CD4-positive, alpha-beta T cell treated with Interleukin-2 at 100 ng/mL for 4 hours (primary cell): Measurements from ENCODE around the gene TFAP2A.

ENCODE experiments used
- DNase-seq: peaks from one replicate; pipeline ENCODE4 v3.0.0-alpha.2; 2020; ENCODE audit warnings: low spot score

The TFAP2A gene

DNA sequence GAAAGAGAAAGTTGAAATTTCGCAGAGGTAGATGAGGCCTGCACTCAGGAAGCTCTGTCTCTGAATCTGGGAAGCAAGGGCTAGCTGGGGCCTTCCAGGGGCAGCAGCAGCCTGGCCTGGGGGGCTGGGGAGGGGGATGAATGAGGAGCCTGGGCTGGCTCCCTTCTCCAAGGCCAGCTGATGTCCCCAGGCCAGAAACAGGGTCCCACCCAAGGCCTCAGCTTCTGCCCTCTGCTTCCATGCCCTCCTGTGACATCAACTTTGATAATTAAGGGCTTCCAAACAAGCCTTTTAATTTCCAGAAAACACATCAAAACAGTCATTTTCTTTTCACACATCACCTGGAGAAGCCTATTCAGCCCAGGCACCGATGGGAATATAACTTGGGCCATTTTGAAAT is 15.4 kb downstream of the TFAP2A start:
- no peak for DNase-seq

GRCh38 chr6:10398446-10399218 is 16.2 kb downstream of the TFAP2A start:
- no peak for DNase-seq

GRCh38 chr6:10397756-10398445 is 17.0 kb downstream of the TFAP2A start:
- no peak for DNase-seq

DNA sequence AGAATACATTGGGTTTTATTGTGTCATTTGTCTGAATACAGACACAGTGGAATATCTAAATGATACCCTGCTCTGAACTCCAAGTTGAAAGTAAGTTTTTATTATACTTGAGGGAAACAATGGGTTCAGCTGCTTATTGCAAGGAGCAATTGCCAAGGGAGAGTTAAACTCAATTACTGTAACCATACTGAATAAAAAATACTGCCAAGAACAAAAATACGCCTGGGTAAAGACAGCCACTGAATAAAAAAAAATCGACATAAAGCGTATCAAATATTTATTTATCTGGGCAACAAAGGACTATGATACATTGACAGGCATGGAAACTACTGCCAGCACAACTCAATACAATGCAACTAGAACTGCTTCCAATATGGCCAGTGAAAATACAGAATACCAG is 18.1 kb downstream of the TFAP2A start:
- DNase-seq, result no peak

DNA sequence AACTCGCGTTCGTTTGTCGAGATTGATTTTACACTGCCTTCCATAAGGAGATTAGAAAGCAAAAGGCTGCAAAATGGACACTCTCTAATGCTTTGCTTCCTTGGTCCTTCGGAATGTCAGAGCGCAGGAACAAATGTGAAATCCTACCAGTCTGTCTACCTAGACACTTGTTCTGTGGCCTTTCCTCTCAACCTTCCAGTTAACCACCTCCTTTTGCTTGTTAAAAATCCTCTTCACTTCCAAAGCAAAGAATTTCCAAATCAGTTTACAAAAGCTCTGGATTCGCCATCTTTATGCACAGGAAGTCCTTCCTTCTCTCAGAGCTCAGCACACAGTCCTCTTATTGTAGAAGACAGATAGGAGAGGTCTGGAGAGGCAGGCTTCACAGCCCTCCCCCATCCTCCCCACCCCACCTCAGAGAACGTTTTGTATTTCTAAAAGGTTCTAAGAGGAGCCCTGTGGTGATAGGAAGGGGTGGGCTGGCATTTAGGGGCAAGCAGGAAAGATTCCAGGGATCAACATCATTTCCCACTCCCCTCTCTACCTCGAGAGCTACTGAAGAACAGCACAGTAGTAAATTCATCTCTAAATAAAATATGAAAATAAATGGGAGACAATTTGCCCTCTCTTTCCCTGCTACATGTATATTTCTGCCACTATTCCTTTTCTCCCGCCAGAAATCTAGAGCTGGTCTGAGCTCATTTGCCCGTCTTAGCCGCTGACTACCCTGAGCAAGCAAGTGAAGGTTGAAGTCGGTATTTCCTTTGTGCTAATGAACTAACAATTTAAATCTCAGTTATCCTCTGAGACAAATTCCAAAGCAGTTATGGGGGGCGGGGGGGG is 18.9 kb downstream of the TFAP2A start:
- DNase-seq, result no peak

- DNase-seq, result no peak
Measured at GRCh38 chr6:10395171-10395703, 19.6 kb downstream of the TFAP2A start.

GRCh38 chr6:10393544-10394225 is 21.2 kb downstream of the TFAP2A start:
- DNase-seq, result no peak

DNA sequence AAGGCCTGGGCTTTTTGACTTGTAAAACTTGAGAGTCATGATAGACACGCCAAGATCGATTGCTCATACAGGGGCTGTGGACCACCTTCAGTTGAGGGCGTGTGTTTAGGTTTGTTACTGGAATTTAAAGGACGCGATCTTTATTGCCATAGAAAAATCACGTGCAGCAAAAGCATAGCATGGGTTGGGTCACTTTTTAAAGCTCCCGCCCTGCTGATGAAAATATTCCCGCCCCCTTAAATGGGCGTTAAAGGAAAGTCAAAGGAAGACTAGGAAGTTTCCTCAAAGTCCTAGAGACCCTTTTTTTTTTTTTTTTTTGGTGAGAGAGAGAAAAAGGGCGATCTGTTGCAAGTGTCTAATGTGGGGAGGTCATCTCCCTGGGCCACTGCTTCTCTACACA is 23.1 kb downstream of the TFAP2A start:
- no peak for DNase-seq

DNA sequence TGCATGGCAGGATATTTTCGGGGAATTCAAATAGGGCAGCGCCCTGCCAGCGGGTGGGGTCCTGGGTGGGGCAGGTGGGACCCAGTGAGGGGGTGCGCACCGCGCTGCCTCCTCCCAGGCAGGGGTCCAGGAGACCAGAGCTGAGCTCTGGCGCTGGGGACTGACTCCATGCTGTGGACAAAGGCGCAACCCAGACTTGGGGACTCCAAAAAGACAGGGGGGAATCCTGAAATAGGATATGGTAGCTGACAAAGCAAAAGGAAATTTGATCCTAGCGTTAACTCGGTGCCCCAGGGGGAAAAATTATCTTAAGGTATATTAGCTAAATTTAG is 23.6 kb downstream of the TFAP2A start:
- no peak for DNase-seq

DNA sequence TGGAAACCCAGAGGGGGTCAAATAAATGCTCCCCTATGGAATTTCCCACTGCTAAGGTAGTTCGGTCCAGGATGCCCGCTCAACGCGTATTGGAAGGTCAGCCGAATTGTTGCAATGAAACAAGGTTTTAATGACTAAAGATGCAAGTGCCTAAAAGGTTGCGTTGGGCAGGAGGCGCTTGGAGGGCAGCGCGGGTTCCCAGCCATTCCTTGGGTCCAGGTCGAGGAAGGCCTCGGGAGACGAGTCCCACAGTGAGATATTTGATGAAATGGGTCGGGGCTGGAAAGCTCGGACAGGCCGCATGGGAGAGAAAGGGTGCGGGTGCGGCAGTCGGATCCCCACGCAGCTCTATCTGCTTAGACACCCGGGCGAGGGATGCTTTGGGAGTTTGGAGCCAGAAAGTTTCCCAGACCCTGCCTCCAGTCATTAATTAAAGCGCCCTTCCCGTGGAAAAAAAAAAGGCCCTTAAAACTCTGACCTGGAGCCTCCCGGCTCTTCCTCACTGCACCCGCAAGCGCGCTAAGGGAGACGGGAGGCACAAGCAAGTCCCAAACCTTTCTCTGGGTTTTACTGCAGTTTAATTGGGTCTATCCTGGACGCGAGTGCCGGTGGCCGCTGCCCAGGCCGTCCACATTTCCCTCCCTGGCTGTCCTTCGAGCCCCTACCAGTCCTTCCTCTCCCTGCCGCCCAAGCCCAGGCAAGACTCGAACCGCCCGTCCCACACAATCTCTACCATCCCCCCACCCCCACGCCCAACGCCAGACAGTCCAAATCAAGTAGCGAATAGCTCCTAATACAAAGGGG is 24.2 kb downstream of the TFAP2A start:
- no peak for DNase-seq

DNA sequence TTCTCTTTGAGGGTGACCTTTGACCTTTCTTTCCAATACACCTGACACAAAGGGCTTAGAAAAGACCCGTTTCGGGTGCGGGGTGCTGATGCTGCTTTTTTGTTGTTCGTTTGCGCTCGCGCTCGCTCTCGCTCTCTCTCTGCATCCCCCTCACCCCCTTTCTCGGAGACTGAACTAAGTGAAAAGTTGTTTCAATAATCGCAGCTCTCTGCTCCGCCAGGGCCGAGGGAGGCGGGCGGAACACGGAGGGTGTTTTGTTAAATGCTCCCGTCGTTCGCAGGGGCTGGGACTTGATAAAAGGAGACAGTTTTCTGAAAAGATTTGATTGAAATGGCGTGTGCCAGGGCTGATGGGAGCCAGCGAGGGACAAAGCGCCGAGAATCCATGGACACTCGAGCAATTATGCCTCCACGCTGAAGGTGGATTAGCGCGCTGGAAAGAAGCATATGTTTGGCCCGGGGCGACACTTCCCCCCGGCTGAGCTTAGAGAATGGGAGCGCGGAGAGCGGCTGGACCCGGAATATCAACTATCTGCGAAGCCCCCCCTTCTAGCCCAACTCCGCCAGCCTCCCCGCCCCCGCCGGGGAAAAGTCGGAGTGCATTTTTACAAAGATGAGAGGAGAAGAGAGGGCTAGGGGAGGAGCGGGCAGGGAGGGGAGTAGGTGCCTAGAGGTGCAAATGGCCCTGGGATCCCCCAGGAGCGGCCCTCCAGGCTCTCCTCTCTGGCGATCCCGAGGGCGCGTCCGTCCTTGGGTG is 25.0 kb downstream of the TFAP2A start:
- no peak for DNase-seq

DNA sequence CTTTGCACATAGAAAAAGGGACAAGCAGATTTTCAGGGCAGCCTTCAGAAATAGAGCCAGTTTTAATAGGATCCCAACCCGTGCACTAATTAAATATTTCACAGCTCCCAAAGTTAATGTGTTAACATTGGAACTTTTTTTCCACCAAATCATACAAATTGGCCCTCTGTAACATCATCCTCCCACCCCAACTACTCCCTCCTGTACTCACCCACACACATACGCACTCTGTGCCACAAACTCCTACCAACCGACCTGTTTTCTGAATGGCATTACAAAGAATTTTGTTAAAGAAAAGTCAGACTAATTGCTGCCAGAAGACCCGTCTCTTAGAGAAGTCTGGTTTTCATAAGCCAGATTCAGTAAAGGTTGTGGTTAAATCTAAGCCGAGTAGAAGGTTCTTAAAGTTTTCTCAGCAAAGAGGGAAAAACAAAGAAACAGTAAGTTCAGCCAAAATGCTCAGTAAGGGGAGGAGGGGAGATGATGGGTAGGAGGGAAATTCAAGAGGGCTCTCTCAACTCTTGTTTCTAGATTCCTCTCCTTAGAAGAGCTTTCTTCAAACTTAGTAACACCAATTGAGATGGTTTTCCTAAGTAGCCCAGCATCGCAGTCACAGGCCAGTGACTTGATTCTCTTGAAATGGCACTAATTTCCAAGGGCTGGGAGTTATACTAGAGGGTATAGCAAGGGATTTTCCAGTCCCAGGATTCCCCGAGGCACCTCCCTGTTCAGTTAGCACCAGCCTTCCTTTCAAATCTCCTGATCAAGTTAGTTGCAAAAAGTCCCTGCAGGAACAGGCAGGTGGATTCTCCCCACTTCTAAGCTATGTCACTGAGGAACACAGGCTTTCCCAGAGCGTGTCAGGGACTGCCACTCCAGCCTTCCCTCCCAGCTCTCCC is 27.9 kb downstream of the TFAP2A start:
- no peak for DNase-seq

GRCh38 chr6:10386220-10386619 is 28.7 kb downstream of the TFAP2A start:
- no peak for DNase-seq

DNA sequence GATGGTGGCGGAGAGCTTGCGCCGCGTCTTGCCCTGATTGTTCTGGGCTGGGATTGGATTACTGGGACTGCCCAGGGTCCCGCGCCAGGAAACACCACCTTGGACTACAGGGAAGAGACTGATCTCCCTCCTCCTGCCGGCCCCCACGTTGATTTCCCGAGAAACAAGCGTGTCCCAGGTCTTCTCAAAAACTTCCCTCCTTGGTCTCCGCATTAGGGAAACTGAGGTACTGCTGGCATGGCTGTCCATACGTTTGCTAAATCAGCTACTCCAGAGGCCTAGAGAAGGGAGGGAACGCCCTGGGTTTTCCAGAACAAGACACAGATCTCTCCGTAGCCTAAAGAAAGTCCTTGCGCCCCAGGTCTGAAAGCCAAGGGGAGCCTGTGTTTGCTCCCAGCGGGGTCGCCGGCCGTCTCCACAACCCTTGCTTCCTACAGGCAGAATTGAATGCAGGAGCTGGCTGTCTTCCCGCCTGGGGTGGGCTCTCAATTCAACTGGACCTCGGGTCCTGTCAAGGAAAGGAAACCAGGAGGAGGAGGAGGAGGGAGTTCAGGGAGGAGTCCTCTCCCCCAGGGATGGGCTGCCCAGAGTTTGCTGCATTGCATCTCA is 29.2 kb downstream of the TFAP2A start:
- DNase-seq, result no peak

- DNase-seq, result no peak
Measured at GRCh38 chr6:10384610-10385523, 30.0 kb downstream of the TFAP2A start.

DNA sequence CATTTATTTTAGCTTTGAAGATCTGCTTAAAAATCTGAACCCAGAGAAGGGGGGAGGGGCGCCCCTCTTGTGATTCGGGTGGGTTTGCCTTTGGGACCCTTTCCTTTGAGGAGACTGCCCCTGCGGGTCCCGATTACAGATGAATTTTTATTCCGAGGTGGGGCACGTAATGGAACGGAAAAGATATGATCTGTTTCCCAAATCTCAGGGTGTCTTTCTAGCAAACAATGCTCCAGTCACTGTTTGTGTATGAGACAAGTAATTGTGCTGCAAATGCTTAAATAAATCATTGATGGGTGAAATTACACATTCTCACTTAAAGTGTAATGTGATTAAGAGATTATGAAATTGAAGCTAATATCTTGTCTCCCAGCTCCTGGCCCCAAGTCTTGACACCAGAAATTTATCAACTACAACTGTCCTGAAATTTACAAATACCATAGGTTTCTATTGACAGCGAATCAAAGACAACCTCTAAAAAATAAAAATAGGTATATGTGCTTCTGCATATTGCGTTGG is 30.7 kb downstream of the TFAP2A start:
- no peak for DNase-seq

- no peak for DNase-seq
Measured at GRCh38 chr6:10383331-10384090, 31.4 kb downstream of the TFAP2A start.
